HepG2 (cell line): Measurements from ENCODE around the gene PFKM. TPM values are rescaled to one million over a fixed set of nuclear protein-coding genes. Genes with fewer than 3 reads are reported as not detected.

Experiments
- AKAP8 ChIP-seq: sonication (generic); formaldehyde crosslinking; IDR thresholded peaks from 2 replicates; pipeline ENCODE4 v1.5.1; 2020; ENCODE audit warnings: mild to moderate bottlenecking, missing genetic modification reagents
- ATF7-NPFF ChIP-seq: sonication (generic); formaldehyde crosslinking; IDR thresholded peaks from 2 replicates; pipeline ENCODE4 v1.8.1; 2023; ENCODE audit warnings: mild to moderate bottlenecking, low read depth, missing genetic modification reagents, moderate library complexity
- GTF2F1 ChIP-seq: fragments of 150-350 bp; IDR thresholded peaks from 2 replicates; pipeline ENCODE4 v1.6.1; 2014; ENCODE audit warnings: low read length
- HDAC2 ChIP-seq: sonication (generic); formaldehyde crosslinking; IDR thresholded peaks from 2 replicates; pipeline ENCODE4 v1.4.0; 2020; ENCODE audit warnings: missing genetic modification reagents
- HES4 ChIP-seq: sonication (generic); formaldehyde crosslinking; IDR thresholded peaks from 2 replicates; pipeline ENCODE4 v1.9.0; 2021; ENCODE audit warnings: mild to moderate bottlenecking, missing genetic modification reagents, borderline replicate concordance
- KAT8 ChIP-seq: IDR thresholded peaks from 2 replicates; pipeline ENCODE4 v1.6.1; 2016; ENCODE audit warnings: missing genetic modification reagents, missing compliant biosample characterization
- PRPF4 ChIP-seq: fragments of 200-400 bp; formaldehyde crosslinking; IDR thresholded peaks from 2 replicates; pipeline ENCODE4 v1.6.1; 2016; ENCODE audit warnings: low read length, low read depth; ENCODE audit not compliant: poor library complexity, severe bottlenecking
- RAD51 ChIP-seq: fragments of 450-650 bp; IDR thresholded peaks from 2 replicates; pipeline ENCODE4 v1.6.1; 2016; ENCODE audit warnings: borderline replicate concordance
- RBM39 ChIP-seq: fragments of 200-400 bp; formaldehyde crosslinking; IDR thresholded peaks from one replicate; pipeline ENCODE4 v1.6.1; 2018; ENCODE audit warnings: antibody characterized with exemption, mild to moderate bottlenecking, low read depth, low read length; ENCODE audit not compliant: poor library complexity, severe bottlenecking
- SIX1 ChIP-seq: sonication (generic); formaldehyde crosslinking; IDR thresholded peaks from 2 replicates; pipeline ENCODE4 v1.4.0; 2020; ENCODE audit warnings: missing genetic modification reagents, borderline replicate concordance
- ZNF20 ChIP-seq: sonication (generic); formaldehyde crosslinking; IDR thresholded peaks from 2 replicates; pipeline ENCODE4 v1.4.0; 2020; ENCODE audit warnings: mild to moderate bottlenecking, moderate library complexity, missing genetic modification reagents
- ZNF44 ChIP-seq: sonication (generic); formaldehyde crosslinking; IDR thresholded peaks from 2 replicates; pipeline ENCODE4 v1.5.1; 2020; ENCODE audit warnings: mild to moderate bottlenecking, missing genetic modification reagents
- ZNF549 ChIP-seq: sonication (generic); formaldehyde crosslinking; IDR thresholded peaks from 2 replicates; pipeline ENCODE4 v1.5.0; 2020; ENCODE audit warnings: missing genetic modification reagents
- ZNF747 ChIP-seq: sonication (generic); formaldehyde crosslinking; IDR thresholded peaks from 2 replicates; pipeline ENCODE4 v1.8.1; 2023; ENCODE audit warnings: missing genetic modification reagents, mild to moderate bottlenecking, borderline replicate concordance
- polyA plus RNA-seq, 8 experiments: library from polyadenylated mRNA; depleted of rRNA in 3 of 8; stranded (reverse) in 7 of 8; unstranded in 1 of 8; fragments of >200 nt; fragmentation: Illumina TruSeq in 4 of 8; extraction: Trizol in 4 of 8; gene quantifications; 2 replicates each; pipeline versions ENCODE4 v1.2.1 to v1.2.3, GENCODE V29; 2011 to 2016; ENCODE audit warnings: low read depth in 4 of 8, missing spikeins in 1 of 8, mixed read lengths in 1 of 8; ENCODE audit not compliant: insufficient read depth in 1 of 8
- total RNA-seq, 5 experiments: library from RNA; depleted of rRNA; stranded (reverse); fragments of >200 nt; fragmentation: Illumina TruSeq; extraction: Trizol; gene quantifications; 2 replicates each; pipeline ENCODE4 v1.2.3, GENCODE V29; 2016; ENCODE audit warnings: low read depth in 1 of 5
- TF ChIP-seq, protein P1 (sequence below): sonication (generic); formaldehyde crosslinking; IDR thresholded peaks from 2 replicates; pipeline ENCODE4; 2020; ENCODE audit warnings: missing genetic modification reagents, mild to moderate bottlenecking, borderline replicate concordance
- TF ChIP-seq, protein P2 (sequence below): sonication (generic); formaldehyde crosslinking; IDR thresholded peaks from 2 replicates; pipeline ENCODE4 v1.4.0; 2020; ENCODE audit warnings: missing genetic modification reagents
- TF ChIP-seq, protein P3 (sequence below): sonication (generic); formaldehyde crosslinking; IDR thresholded peaks from 2 replicates; pipeline ENCODE4 v1.4.0; 2020; ENCODE audit warnings: missing genetic modification reagents
- TF ChIP-seq, protein P4 (sequence below): sonication (generic); formaldehyde crosslinking; IDR thresholded peaks from 2 replicates; pipeline ENCODE4 v1.8.1; 2023; ENCODE audit warnings: mild to moderate bottlenecking, inconsistent platforms, moderate library complexity, missing genetic modification reagents, borderline replicate concordance

The PFKM gene
- total and polyA plus RNA-seq, 2 of the 13 experiments (the other 11 are each of a cell fraction or from before 2014, with no cell fraction given) = 1.9 to 2.4 TPM

DNA sequence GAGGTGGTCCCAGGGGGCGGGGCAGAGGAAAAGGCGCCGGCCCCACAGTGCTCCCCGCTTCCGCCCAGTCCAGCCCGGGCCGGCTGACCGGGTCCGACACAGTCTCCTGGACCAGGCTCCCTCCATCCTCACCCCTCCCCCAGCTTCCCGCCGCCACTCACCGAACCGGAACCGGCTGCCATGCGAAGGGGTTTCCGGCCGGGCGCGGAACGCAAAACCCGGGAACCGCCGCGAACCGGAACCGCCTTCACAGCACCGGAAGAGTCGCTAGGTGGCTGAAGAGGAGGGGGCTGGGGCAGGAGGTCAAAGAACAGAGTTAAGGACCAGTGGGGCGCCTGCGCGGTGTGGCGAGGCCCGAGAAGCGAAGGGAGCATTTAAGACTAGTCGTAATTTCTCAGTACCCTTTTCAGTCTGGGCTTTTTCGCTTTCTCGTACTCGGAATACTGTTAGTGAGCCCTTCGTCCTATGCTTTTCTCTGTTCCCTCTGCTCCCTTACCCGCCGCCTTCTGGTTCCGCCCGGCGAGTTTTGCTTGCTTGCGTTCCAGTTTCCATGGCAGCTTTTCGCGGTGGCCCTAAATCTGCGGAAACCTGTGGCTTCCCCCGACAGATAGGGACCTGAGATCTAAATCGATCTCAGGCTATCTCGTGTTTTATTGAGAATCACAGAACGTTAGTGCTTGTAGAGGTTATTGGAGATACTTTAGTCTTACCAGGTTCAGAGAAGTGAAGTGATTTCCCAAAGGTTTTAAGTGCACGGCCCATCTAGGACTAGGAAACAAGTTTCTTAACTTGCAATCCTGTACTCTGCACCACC lies 13.1 kb upstream of the PFKM start, which contains the start of gene SENP1 (continued):
- TF ChIP-seq, protein P1, sequence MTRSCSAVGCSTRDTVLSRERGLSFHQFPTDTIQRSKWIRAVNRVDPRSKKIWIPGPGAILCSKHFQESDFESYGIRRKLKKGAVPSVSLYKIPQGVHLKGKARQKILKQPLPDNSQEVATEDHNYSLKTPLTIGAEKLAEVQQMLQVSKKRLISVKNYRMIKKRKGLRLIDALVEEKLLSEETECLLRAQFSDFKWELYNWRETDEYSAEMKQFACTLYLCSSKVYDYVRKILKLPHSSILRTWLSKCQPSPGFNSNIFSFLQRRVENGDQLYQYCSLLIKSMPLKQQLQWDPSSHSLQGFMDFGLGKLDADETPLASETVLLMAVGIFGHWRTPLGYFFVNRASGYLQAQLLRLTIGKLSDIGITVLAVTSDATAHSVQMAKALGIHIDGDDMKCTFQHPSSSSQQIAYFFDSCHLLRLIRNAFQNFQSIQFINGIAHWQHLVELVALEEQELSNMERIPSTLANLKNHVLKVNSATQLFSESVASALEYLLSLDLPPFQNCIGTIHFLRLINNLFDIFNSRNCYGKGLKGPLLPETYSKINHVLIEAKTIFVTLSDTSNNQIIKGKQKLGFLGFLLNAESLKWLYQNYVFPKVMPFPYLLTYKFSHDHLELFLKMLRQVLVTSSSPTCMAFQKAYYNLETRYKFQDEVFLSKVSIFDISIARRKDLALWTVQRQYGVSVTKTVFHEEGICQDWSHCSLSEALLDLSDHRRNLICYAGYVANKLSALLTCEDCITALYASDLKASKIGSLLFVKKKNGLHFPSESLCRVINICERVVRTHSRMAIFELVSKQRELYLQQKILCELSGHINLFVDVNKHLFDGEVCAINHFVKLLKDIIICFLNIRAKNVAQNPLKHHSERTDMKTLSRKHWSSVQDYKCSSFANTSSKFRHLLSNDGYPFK = peak; percentile 92; the same call in 1 of the 2 replicates
- peak; percentile 93 for TF ChIP-seq RBM39
- TF ChIP-seq, protein P2, sequence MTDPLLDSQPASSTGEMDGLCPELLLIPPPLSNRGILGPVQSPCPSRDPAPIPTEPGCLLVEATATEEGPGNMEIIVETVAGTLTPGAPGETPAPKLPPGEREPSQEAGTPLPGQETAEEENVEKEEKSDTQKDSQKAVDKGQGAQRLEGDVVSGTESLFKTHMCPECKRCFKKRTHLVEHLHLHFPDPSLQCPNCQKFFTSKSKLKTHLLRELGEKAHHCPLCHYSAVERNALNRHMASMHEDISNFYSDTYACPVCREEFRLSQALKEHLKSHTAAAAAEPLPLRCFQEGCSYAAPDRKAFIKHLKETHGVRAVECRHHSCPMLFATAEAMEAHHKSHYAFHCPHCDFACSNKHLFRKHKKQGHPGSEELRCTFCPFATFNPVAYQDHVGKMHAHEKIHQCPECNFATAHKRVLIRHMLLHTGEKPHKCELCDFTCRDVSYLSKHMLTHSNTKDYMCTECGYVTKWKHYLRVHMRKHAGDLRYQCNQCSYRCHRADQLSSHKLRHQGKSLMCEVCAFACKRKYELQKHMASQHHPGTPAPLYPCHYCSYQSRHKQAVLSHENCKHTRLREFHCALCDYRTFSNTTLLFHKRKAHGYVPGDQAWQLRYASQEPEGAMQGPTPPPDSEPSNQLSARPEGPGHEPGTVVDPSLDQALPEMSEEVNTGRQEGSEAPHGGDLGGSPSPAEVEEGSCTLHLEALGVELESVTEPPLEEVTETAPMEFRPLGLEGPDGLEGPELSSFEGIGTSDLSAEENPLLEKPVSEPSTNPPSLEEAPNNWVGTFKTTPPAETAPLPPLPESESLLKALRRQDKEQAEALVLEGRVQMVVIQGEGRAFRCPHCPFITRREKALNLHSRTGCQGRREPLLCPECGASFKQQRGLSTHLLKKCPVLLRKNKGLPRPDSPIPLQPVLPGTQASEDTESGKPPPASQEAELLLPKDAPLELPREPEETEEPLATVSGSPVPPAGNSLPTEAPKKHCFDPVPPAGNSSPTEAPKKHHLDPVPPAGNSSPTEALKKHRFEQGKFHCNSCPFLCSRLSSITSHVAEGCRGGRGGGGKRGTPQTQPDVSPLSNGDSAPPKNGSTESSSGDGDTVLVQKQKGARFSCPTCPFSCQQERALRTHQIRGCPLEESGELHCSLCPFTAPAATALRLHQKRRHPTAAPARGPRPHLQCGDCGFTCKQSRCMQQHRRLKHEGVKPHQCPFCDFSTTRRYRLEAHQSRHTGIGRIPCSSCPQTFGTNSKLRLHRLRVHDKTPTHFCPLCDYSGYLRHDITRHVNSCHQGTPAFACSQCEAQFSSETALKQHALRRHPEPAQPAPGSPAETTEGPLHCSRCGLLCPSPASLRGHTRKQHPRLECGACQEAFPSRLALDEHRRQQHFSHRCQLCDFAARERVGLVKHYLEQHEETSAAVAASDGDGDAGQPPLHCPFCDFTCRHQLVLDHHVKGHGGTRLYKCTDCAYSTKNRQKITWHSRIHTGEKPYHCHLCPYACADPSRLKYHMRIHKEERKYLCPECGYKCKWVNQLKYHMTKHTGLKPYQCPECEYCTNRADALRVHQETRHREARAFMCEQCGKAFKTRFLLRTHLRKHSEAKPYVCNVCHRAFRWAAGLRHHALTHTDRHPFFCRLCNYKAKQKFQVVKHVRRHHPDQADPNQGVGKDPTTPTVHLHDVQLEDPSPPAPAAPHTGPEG (CRISPR knock-in tag) = no peak
- peak; percentile 52 for TF ChIP-seq HDAC2 (CRISPR knock-in tag)
- TF ChIP-seq ATF7-NPFF = peak; percentile 91; the same call in 1 of the 2 replicates
- no peak for TF ChIP-seq HES4 (CRISPR knock-in tag)
- TF ChIP-seq, protein P3, sequence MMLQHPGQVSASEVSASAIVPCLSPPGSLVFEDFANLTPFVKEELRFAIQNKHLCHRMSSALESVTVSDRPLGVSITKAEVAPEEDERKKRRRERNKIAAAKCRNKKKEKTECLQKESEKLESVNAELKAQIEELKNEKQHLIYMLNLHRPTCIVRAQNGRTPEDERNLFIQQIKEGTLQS (CRISPR knock-in tag) = no peak
- peak; percentile 64 for TF ChIP-seq PRPF4
- peak; percentile 98 for TF ChIP-seq KAT8 (CRISPR knock-in tag)
- no peak for TF ChIP-seq ZNF20 (CRISPR knock-in tag)
- TF ChIP-seq SIX1 = no peak
- TF ChIP-seq, protein P4, sequence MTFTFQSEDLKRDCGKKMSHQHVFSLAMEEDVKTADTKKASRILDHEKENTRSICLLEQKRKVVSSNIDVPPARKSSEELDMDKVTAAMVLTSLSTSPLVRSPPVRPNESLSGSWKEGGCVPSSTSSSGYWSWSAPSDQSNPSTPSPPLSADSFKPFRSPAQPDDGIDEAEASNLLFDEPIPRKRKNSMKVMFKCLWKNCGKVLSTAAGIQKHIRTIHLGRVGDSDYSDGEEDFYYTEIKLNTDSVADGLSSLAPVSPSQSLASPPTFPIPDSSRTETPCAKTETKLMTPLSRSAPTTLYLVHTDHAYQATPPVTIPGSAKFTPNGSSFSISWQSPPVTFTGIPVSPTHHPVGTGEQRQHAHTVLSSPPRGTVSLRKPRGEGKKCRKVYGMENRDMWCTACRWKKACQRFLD = peak; percentile 64; the same call in 1 of the 2 replicates
- TF ChIP-seq RAD51 = no peak
- TF ChIP-seq AKAP8 (CRISPR knock-in tag) = 0 out of 2 replicates have a peak, but pooled peaks have one; percentile 19
- TF ChIP-seq GTF2F1 = no peak
- TF ChIP-seq ZNF44 (CRISPR knock-in tag) = peak; percentile 23; the same call in 1 of the 2 replicates
- 0 out of 2 replicates have a peak, but pooled peaks have one; percentile 28 for TF ChIP-seq ZNF747 (CRISPR knock-in tag)
- no peak for TF ChIP-seq ZNF549 (CRISPR knock-in tag)
